ENCODE results near the gene TLR5. TPM values are rescaled to one million over a fixed set of nuclear protein-coding genes. Genes with fewer than 3 reads are reported as not detected.

The TLR5 gene
- total RNA-seq, 6 experiments from 2014 or later: 0.16 TPM; not detected in 5

- peaks cover 18% of the 10 kb centered on the region for H3K27me3 Mint-ChIP-seq (ENCODE audit: insufficient read depth)
- TF ChIP-seq CTCF (IDR thresholded peaks at IDR 0.05): no peak
- H3K4me1 Mint-ChIP-seq (ENCODE audit: low read depth): no peaks in the 10 kb centered on the region; the same call in 1 of the 2 replicates
- H3K9me3 Mint-ChIP-seq: no peaks in the 10 kb centered on the region
- H3K36me3 Mint-ChIP-seq (ENCODE audit: low read depth): no peaks in the 10 kb centered on the region
- no peak overlapping the region for H3K4me3 Mint-ChIP-seq
- DNase-seq: no peak
- no peak overlapping the region for H3K27ac Mint-ChIP-seq
Measured at GRCh38 chr1:223147873-223148272, 4.8 kb upstream of the TLR5 start.

- DNase-seq: no peak
- Mint-ChIP-seq H3K36me3 (ENCODE audit: low read depth) (no peaks in the 10 kb centered on the region), H3K27me3 (ENCODE audit: insufficient read depth) (peaks cover 18% of the 10 kb centered on the region)
Measured at GRCh38 chr1:223147409-223147808, 4.4 kb upstream of the TLR5 start.

GRCh38 chr1:223146745-223147144, 3.7 kb upstream of the TLR5 start:
- Mint-ChIP-seq H3K9me3 (no peaks in the 10 kb centered on the region), H3K4me3 (no peak overlapping the region), H3K36me3 (ENCODE audit: low read depth) (no peaks in the 10 kb centered on the region)

More at GRCh38 chr1:223147409-223147808, 4.4 kb upstream of the TLR5 start:
- no peak for TF ChIP-seq CTCF (IDR thresholded peaks at IDR 0.05)
- H3K4me1 Mint-ChIP-seq (ENCODE audit: low read depth): no peaks in the 10 kb centered on the region; the same call in 1 of the 2 replicates
- H3K27ac Mint-ChIP-seq: no peak overlapping the region
- H3K9me3 Mint-ChIP-seq: no peaks in the 10 kb centered on the region
- H3K4me3 Mint-ChIP-seq: no peak overlapping the region

GRCh38 chr1:223144914-223145313, 1.9 kb upstream of the TLR5 start:
- H3K27me3 Mint-ChIP-seq (ENCODE audit: insufficient read depth): peaks cover 18% of the 10 kb centered on the region

More at GRCh38 chr1:223146745-223147144, 3.7 kb upstream of the TLR5 start:
- no peak for DNase-seq
- no peak overlapping the region for H3K27ac Mint-ChIP-seq
- peaks cover 21% of the 10 kb centered on the region for H3K27me3 Mint-ChIP-seq (ENCODE audit: insufficient read depth)
- H3K4me1 Mint-ChIP-seq (ENCODE audit: low read depth): no peaks in the 10 kb centered on the region; the same call in 1 of the 2 replicates
- no peak for TF ChIP-seq CTCF (IDR thresholded peaks at IDR 0.05)

GRCh38 chr1:223144431-223144830, 1.4 kb upstream of the TLR5 start:
- H3K27me3 Mint-ChIP-seq (ENCODE audit: insufficient read depth): peaks cover 16% of the 10 kb centered on the region
- no peak for DNase-seq
- H3K4me3 Mint-ChIP-seq: no peak overlapping the region
- H3K4me1 Mint-ChIP-seq (ENCODE audit: low read depth): no peaks in the 10 kb centered on the region; the same call in 1 of the 2 replicates
- no peak overlapping the region for H3K27ac Mint-ChIP-seq
- no peaks in the 10 kb centered on the region for H3K9me3 Mint-ChIP-seq
- no peaks in the 10 kb centered on the region for H3K36me3 Mint-ChIP-seq (ENCODE audit: low read depth)
- TF ChIP-seq CTCF (IDR thresholded peaks at IDR 0.05): no peak

More at GRCh38 chr1:223144914-223145313, 1.9 kb upstream of the TLR5 start:
- DNase-seq: no peak
- Mint-ChIP-seq H3K36me3 (ENCODE audit: low read depth) (no peaks in the 10 kb centered on the region), H3K4me1 (ENCODE audit: low read depth) (no peaks in the 10 kb centered on the region; the same call in 1 of the 2 replicates), H3K27ac (no peak overlapping the region), H3K9me3 (no peaks in the 10 kb centered on the region), H3K4me3 (no peak overlapping the region)
- TF ChIP-seq CTCF (IDR thresholded peaks at IDR 0.05): no peak

Data from HFFc6 (cell line).